ENCODE data around the gene VSIG10.

- TF ChIP-seq BHLHE40 (IDR thresholded peaks at IDR 0.05; ENCODE audit: low read length) (no peak), YY1 (IDR thresholded peaks at IDR 0.05; ENCODE audit: insufficient read depth, insufficient replicate concordance, low read depth, low read length) (no peak), ZNF83 (CRISPR knock-in tag; IDR thresholded peaks at IDR 0.05; ENCODE audit: borderline replicate concordance) (no peak)
Observed at GRCh38 chr12:118061011-118061872, 42.6 kb downstream of the VSIG10 start, which contains the start of gene WSB2.
